HG02759 (cell line): ENCODE measurements around the gene GTPBP8.
"Not testable (repeated sequence)": the region's sequence is repeated elsewhere in the genome, so short reads cannot be mapped to it uniquely, and the experiment has no call there.

ENCODE experiments used
- ATAC-seq: cut with Tn5 transposase; IDR thresholded peaks from one replicate; pipeline ENCODE4 v1.9.1; 2021; ENCODE audit warnings: mild to moderate bottlenecking, moderate library complexity; ENCODE audit not compliant: unreplicated experiment

Gene GTPBP8

DNA sequence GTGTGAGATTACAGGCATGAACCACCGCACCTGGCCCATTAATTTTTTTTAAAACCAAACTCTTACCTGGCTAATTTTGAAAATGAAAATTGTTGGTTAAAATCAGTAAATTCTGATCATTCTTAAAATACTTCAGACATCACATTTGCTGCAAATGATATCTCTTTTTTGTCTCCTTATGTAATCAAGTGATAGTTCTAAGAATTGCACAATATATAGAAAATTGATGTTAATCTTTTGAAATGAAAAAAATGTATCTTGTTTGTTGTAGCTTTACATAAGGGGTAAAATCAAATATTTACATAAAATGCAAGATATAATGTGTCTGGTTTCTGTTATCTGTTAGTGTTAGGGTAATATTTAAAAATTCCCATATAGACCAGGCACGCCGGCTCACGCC is 5.0 kb downstream of the GTPBP8 start:
- ATAC-seq, result no peak

DNA sequence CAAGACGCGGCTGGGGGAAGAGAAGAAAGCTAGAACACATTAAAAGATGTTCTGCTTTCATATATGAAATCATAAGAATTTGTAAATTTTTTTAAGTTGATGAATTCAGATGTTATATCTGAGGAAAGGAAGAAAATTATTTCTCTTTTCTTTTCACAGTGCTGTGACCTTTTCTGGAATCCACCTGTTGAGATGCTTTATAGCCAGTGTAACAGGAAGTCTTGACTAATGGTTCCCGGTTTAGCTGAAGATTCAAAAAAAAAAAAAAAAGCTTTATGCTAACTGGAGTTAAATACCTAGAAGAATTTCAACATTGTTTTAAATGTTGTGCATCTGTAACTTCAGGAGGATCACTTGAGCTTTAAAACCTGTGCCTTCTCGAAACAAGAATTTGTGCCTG is 9.9 kb downstream of the GTPBP8 start:
- ATAC-seq, result no peak

DNA sequence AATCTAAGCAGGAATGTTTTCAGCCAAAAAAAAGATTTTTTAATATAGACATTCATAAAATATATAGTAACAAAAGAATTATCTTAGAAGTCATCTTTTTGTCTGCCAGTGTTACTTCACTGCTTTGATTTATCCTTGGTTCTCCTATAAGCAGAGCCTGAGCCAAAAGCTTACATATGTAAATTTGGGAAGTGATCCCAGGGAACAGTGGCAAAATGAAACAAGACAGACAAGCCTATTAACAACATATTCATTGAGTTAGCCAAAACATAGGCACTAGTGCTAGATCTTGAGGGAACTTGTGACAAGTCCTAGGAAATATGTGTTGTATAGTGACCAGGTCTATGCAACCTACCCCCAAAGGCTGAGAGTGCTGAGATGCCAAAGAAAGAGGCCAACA is 11.3 kb downstream of the GTPBP8 start:
- ATAC-seq, result no peak

DNA sequence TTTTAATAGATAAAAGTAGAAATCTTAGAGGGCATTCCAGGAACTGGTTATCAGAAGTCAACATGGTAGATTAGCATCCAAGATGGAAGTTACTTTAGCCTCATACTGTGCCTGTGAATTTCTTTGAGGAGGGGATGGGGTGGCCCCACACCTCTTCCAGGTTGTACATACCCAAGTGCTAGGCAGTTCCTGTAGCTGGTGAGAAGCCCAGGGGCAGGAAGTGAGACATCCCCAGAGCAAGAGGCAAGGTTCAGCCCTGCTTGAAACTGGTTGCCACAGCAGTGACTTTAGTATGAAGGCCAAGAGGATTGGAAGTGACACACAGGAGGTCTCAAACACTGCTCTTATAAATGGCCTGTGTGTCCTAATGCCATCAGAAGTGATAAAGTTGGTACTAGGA is 11.9 kb downstream of the GTPBP8 start:
- ATAC-seq, result no peak

DNA sequence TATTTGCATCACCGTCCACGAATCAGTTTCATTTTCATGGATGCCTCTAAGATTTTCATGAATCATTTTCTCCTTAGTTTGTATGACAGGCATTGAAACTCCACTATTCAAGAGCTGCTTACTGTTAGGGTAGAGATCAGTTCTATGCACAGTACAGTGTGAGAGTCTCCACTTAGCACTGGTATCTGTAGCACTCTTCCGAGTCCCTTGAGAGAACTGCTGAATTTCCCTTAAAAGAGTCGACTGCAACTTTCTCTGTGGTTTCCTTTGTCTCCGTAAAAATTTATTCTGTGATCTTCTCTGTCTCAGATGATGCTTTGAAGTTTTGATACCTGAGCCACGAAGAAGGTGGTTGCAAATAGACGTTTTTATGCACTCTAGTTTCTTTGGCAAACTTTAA is 14.8 kb downstream of the GTPBP8 start:
- ATAC-seq, result no peak

DNA sequence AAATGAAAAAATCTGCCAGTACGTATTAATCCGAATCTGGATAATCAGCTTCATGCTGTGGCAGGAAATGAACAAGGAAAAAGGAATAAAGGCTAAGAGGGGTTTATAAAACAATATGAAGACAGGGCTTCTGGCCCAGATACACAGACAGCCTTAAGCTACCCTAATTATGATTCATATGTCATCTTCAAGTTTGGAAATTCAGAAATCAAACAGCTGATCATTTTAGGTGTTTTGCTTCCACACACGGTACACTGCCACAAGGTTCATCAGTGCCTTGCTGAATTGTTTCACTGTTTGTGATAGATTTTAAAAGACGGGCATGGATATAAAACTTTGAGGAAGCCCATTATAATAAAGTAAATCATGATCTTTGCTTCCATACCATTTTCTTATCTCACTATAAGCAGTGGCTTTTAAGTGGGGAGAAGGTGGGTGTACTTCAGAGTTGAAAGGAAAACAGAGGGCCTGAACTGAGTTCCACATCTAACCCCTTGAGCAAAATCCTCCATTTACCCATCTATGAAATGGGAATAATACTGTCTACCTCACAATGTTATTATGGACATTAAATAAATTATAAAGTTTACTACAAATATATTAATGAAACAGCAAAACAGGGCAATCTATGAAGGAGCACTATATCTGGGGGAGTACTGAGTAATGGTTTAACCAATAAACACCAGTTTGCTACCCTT is 15.7 kb downstream of the GTPBP8 start:
- no peak for ATAC-seq

DNA sequence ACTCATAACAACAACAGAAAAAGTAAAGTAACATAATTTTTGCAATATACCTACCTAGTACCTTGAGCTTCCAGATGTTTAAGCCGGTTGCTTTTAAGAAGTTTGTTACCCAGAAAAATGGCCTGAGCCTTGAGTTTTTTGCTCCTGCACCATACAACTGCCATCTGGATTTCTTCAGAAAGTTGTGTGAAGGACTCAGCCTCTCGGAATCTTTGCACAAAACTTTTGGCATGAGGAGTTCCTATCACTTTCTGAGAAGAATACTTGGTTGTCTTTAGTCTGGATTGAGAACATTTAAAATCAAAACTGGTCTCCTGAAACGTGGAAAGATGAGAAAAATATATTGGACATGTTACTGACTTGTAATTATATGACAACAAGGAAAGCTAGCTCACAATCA is 17.3 kb downstream of the GTPBP8 start:
- no peak for ATAC-seq

DNA sequence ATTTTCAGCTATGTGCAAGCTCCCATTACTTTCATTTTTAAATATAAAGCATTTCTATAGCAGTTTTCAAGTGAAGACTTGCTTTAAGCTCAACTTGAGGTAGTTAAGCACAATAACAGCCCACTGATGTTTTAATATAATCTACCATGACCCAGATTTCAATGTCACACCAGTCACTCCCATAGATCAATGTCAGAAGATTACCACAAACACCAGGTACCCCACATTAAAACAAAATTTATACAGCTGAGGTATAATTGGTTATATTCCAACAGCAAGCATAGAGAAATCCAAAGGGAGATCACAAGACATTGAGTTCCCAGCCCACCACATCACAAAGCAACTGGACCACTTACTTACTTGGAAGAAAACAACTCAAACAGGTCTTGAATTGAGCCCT is 22.8 kb downstream of the GTPBP8 start:
- no peak for ATAC-seq

DNA sequence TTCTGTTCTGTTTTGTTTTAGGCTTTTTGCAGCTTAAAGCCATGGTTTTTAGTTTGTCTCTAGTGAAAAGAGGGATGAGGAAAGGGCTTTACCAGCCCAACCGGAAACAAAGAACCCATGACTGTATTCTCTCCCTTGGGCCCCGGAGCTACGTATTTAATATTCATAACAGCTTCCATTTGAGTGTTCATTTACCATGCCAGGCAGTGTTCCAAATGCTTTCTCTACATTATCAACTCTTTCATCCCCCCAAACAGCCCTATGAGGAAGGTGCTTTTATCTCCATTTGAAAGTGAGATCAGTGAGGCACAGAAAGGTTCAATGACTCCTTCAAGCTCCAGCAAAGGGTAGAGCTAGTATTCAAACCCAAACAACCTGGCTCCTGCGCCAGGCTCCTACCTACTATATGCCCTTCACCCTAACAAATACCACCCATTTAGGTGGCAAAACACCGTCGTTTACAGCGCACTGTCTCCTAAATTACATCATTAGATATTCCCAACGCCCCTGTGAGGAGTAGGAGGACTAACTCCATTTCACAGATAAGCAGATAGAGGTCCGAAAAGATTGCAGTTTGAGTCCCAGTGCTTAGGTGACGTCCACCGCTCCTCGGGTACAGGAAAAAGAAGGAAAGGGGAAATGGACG is 27.9 kb downstream of the GTPBP8 start:
- ATAC-seq, result no peak

DNA sequence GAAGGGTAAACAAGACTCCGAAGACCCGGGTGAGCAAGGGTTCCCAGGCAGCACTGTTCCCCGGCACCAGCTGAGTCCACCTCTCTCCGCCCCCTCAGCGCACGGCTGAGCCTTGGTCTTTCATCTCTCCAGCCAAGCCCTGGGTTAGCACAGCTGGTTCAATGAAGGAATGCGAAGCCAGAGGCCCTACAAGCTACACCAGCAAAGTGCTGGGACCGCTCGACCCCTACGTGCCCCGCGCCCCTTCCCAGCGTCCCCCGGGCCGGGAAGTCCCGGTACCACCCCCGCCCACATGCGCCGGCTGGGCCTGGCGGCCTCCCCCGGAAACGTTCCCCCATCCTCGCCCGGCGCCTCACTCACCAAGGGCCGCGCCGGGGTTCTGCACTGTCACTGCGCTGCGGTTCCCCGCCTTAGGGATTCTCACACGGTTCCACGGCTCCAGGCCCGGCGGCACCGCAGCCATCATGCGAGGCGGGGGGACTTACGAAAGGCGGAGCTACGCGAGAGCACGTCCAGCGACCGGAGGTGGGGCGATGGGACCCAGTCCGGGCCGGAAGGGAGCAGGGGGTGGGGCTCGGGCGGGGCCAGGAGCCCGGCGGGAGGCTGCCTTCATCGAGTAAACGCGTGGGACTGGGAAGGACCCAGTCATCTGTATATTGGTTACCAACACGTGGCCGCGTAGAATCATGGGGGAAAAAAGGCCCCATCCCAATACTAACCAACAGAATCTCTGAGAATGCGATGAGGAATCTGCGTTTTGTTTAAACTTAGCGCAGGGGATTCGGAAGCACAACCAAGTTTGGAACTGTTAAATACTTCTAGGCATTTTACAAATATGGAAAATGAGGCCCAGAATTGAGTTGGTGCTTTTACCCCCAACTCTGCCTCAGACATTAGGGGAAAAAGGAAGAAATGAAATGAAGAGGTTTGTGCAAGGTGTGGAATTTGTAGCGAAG is 28.7 kb downstream of the GTPBP8 start:
- ATAC-seq, result peak; percentile 96

DNA sequence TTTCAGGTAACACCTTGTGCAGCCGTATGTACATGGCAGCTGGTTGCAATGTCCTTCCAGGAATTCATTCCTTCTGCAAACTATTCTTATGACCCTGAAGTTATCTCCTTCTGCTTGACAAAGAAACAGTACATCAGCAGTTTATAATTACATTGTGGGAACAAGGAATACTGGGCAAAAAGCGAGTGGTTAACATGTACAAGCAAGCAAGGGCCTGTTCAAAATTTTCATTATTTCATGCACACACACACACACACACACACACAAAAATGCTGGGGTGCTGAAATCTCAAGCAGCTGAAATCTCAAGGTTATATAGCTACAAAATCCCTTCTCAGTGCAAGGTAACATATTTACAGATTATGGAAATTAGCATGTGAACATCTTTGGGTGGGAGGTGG is 30.7 kb downstream of the GTPBP8 start:
- ATAC-seq, result no peak

DNA sequence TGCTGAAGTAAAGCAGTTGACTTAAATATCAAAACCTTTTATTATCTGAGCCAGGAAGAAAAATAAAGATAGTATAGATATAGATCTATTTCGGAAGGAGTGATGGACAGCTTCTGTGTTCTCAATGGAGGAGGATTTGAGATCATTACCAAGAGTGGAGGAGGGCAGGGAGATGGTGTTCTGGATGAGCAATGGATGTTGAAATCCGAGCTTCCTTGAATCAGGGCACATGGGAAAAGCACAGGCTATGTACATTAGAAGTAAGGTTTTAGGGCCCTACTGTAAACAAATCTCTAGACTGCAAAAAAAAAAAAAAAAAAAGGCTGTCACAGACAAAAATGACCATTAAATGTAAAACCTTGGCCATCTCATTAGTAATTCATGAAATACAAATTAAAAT is 43.2 kb downstream of the GTPBP8 start:
- ATAC-seq, result no peak

DNA sequence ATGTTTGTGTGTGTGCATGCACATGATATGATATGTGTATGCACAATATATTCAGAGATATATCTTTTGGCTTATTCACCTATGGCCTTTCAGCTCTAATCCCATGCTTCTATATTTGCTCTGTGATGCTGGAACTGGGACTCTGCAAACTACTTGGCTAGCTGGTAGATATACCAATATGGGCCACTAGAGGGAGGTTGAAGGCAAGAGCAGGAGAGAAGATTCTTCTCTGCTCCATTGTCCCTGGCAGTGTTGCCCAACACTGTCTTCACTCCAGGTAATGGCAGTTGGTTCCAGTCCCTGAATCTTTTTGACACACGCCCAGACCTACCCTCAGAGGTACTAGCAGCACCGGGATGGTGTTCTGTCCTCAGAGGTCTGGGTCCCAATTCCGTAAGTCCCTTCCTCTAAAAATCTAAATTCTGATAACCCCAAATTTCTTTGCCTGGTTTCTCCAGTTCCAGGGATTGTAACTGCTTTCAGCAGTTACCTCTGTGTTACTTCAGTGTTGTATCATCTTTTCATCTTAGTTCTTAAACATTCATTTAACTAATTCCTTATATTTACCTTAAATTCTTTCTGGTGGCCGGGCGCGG is 44.7 kb downstream of the GTPBP8 start:
- ATAC-seq, result peak; percentile 54

DNA sequence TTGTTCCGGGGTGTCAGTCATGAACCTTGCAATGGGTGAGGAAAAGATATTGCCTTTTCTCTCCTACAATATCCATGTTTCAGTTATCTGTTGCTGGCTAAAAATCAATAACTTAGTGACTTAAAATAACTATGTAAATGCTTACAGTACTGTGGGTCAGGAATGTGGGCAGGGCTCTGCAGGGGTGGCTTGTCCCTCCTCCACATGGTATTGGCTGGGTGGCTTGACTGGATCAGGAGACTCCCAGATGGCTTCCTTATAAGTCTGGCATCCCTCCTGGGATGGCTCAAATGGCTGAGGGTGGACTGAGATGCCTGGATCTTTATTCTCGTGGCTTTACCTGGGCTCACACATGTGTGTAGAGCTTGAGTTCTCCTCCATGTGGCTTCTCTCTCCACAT is 47.5 kb downstream of the GTPBP8 start:
- ATAC-seq, result no peak

DNA sequence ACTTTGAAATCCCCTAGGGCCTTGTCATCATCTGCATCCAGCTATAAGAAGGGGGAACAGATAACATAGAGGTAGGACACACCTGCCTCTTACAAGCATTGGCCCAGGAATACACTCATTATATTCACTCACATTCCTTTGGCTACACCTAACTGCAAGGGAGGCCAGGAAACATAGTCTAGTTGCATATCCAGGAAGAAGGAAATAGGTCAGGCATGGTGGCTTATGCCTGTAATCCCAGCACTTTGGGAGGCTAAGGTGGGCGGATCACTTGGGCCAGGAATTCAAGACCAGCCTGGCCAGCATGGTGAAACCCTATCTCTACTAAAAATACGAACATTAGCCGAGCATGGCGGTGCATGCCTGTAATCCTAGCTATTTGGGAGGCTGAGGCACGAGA is 48.8 kb downstream of the GTPBP8 start:
- no peak for ATAC-seq

DNA sequence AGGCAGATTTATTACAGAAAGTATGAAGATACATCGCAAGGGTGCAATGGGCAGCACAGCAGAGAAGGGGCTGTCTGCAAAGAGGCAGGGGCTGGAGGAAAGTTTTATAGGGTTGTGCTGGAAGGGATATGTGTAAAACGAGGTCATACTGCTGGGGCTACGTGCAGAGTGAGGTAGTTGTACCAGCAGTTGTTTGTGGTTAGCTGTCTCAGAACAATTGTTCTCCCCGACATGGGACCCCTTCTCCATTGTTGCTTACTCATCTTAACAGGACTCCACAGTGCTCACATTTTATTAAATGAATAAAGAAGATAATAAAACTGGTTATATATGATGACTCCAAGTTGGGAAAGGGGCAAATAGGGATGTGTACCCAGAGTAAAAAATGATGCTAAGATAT is 49.4 kb downstream of the GTPBP8 start:
- ATAC-seq, result no peak

DNA sequence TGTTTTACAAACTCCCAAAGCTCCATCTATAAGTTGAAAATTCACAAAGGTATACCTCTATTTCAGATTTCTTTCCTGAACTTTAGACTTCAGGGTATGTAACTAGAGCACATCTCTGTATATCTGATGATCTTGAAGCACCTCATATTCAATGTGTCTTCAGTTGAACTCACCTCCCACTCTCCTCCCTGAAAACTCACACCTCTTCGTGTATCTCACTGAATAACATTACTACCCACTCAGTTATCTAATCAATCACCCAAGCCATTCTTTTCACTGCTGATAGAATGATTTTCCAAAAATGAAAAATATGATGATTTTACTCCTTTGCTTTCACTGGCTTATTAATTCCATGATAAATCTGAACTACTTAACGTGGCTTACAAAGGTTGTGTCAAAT is 52.9 kb downstream of the GTPBP8 start:
- no peak for ATAC-seq

DNA sequence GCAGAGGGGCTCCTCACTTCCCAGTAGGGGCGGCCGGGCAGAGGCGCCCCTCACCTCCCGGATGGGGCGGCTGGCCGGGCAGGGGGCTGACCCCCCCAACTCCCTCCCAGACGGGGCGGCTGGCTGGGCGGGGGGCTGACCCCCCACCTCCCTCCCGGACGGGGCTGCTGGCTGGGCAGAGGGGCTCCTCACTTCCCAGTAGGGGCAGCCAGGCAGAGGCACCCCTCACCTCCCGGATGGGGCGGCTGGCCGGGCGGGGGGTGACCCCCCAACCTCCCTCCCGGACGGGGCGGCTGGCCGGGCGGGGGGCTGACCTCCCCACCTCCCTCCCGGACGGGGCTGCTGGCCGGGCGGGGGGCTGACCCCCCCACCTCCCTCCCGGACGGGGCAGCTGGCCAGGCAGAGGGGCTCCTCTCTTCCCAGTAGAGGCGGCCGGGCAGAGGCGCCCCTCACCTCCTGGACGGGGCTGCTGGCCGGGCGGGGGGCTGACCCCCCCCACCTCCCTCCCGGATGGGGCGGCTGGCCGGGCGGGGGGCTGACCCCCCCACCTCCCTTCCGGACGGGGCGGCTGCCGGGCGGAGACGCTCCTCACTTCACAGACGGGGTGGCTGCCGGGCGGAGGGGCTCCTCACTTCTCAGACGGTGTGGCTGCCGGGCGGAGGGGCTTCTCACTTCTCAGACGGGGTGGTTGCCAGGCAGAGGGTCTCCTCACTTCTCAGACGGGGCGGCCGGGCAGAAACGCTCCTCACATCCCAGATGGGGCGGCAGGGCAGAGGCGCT is 55.6 kb downstream of the GTPBP8 start:
- not testable (repeated sequence) for ATAC-seq

DNA sequence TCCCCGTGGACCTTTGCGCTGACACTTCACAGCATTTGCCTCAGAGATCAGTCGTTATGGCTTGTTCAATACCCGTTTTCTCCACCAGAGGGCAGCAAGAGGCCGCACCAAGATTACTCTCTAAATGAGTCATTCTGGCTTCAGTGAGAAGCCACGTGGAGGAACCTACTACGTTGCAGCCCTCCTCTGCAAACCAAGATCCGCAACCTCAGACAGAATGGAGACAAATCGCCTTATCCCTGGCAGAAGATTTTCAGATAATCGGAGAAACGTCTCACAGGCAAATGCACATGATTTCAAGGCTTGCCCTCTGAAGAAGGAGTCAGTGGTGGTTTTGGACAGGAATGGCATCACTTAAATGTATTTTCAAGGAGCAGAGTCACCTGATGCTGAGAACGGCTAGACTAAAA is 60.5 kb downstream of the GTPBP8 start:
- ATAC-seq, result peak; percentile 96
